Thoracic aorta (tissue), 2 donors: ENCODE data around the gene DOP1A. TPM values are rescaled to one million over a fixed set of nuclear protein-coding genes. Genes with fewer than 3 reads are reported as not detected.
A peak's percentile ranks its signal among the peaks of the same experiment; 100 is the strongest.

Experiments used
- ATAC-seq: fragments of 150-250 bp; one replicate; pipeline ENCODE4 v1.8.0; 2017; ENCODE audit warnings: low read depth; ENCODE audit not compliant: insufficient number of reproducible peaks, low FRiP score
- DNase-seq: peaks from one replicate; pipeline ENCODE4 v3.0.0-alpha.2; 2020; ENCODE audit warnings: low spot score
- H3K27ac ChIP-seq, 2 donors: fragments of 200-600 bp; sonication (generic); 1 replicate in 1 of 2; 2 replicates in 1 of 2; pipeline ENCODE4 v1.5.1; 2016; ENCODE audit warnings: mild to moderate bottlenecking in 2 of 2, moderate library complexity in 2 of 2
- H3K27me3 ChIP-seq: fragments of 200-600 bp; sonication (generic); replicated peaks from 2 replicates; pipeline ENCODE4 v1.6.0; 2016; ENCODE audit warnings: mild to moderate bottlenecking; ENCODE audit not compliant: insufficient read depth
- H3K36me3 ChIP-seq: fragments of 200-600 bp; sonication (generic); one replicate; pipeline ENCODE4 v1.5.1; 2016
- H3K4me1 ChIP-seq, 2 donors: fragments of 200-600 bp; sonication (generic); 1 replicate in 1 of 2; 2 replicates in 1 of 2; pipeline versions ENCODE4 v1.5.1 to v1.6.0; 2016; ENCODE audit warnings: low read depth in 2 of 2, mild to moderate bottlenecking in 1 of 2; ENCODE audit not compliant: control insufficient read depth in 1 of 2
- H3K4me3 ChIP-seq: fragments of 200-600 bp; sonication (generic); 2 replicates; pipeline ENCODE4 v1.5.1; 2016; ENCODE audit warnings: mild to moderate bottlenecking
- H3K9me3 ChIP-seq: fragments of 200-600 bp; sonication (generic); 2 replicates; pipeline ENCODE4 v1.5.1; 2016
- total RNA-seq, 2 donors: library from RNA; depleted of rRNA; stranded (reverse); fragments of >200 nt; gene quantifications; one replicate each; pipeline versions ENCODE4 v1.1.0 to v1.2.3, GENCODE V29; 2016
- TF ChIP-seq, protein P1 (sequence below): fragments of 200-600 bp; sonication (generic); IDR thresholded peaks from one replicate; pipeline ENCODE4 v1.5.1; 2019; ENCODE audit warnings: antibody characterized with exemption

DOP1A gene
- total RNA-seq, 2 donors from 2014 or later, result 37.9 to 39.4 TPM

DNA sequence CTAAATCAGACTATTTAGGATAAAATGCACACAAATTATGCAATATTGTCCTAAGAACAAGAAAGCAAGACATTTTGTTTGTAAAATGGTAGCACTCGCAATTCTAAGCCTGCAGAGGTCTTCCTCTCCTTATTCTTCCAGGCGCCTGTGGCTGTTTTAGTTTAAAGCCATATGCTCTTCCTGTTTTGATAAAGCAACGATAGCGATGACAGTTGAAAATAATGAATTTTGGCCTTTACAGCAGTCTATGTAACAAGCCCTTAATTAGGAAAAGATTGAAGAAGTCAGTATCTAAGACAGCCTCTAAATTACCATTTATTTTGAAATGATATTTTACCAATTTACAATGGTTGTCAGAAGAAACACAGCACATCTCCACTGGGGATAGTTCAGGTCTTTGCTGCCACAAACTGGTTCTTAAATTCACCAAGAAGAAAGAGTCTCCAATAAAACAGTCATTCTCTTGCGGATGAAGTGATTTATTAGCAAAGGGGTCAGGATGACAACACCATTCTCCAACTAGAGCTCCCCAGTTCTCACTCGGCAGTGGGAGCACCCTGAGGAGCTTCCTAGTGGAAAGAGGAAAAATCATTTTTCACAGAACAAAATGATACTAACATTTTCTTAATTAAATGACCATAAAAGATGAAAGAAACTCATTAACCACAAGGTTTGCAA is 23.2 kb upstream of the DOP1A start:
- DNase-seq (no peak), ATAC-seq (no peak)
- Histone ChIP-seq H3K4me3 (no peak overlapping the region), H3K4me1 (no peaks in the 10 kb centered on the region), H3K27me3 (no peaks in the 10 kb centered on the region), H3K9me3 (no peaks in the 10 kb centered on the region), H3K27ac (no peak overlapping the region), H3K36me3 (no peaks in the 10 kb centered on the region)
- TF ChIP-seq, protein P1, sequence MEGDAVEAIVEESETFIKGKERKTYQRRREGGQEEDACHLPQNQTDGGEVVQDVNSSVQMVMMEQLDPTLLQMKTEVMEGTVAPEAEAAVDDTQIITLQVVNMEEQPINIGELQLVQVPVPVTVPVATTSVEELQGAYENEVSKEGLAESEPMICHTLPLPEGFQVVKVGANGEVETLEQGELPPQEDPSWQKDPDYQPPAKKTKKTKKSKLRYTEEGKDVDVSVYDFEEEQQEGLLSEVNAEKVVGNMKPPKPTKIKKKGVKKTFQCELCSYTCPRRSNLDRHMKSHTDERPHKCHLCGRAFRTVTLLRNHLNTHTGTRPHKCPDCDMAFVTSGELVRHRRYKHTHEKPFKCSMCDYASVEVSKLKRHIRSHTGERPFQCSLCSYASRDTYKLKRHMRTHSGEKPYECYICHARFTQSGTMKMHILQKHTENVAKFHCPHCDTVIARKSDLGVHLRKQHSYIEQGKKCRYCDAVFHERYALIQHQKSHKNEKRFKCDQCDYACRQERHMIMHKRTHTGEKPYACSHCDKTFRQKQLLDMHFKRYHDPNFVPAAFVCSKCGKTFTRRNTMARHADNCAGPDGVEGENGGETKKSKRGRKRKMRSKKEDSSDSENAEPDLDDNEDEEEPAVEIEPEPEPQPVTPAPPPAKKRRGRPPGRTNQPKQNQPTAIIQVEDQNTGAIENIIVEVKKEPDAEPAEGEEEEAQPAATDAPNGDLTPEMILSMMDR, result no peak

DNA sequence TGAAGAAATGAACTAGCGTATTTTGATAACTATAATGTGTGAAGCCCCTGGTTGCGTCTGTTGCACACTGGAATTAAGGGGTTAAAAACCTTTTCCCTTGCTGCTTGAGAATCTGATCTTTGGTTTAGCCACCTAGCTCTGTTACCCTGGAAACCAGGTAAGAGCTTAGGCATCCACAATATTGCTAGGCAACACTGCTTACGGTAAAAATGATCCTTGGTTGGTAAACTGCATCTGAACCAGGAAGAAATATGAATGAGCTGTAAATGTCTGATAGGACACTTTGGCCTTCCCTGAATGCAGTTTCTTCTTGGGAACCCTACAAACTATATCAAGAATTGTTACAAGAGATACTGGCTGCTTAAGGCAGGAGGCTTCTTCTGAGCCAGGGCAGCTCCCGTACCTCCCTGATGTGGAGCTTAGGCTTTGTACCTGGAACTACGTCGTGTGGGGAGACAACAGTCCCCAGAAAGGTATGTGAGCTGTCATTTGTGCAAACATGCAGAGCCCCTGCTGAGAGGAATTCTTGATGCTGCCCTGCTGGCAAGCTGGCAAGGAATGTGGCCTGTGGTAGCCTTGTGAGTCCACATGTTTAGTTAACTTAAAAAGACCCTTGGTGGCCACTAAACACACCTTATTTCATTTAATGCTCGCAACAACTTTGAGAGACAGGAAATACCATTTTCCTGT is 20.3 kb upstream of the DOP1A start:
- Histone ChIP-seq H3K27me3 (no peaks in the 10 kb centered on the region), H3K4me1 (no peaks in the 10 kb centered on the region), H3K4me3 (no peak overlapping the region), H3K36me3 (no peaks in the 10 kb centered on the region), H3K27ac (no peak overlapping the region), H3K9me3 (no peaks in the 10 kb centered on the region)
- ATAC-seq (no peak), DNase-seq (no peak)
- TF ChIP-seq, protein P1, result no peak

DNA sequence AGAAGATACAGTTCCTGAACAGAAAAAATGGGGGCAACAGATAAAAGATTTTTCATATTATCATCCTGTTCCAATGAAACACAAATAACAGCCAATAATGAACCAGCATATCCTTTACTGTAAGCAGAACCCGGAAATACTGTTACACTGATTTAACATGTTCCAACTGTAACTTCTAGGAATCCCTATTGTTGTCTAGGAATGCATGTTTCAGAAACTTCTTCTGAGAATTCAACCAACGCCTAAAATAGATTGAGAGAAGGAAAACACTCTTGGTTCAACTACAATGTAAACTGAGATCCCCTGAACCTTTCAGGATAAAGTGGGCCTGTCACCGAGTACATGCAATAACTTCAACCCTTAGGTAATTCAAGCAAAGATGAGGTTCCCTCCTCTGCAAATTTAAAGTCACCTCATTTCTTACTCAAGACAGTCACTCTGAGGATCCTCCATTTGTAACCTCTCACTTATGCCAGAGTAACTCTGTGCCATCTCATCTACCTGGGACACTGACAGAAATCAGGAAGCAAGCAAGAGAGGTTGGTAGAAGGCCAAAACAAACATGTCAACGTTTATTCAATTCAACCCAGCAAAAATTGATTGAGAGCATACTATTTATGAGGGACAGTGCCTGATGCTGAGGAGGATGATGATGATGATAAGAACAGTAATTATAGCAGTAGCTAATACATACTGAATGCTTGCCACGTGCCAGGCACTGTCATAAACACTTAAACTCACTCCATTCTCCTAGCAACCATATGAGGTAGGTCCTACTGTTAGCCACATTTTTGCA is 15.9 kb upstream of the DOP1A start:
- Histone ChIP-seq H3K4me3 (no peak overlapping the region), H3K36me3 (no peaks in the 10 kb centered on the region), H3K4me1 (peaks cover 0 to 4% of the 10 kb centered on the region in 2 donors), H3K27me3 (no peaks in the 10 kb centered on the region), H3K27ac (no peak overlapping the region), H3K9me3 (no peaks in the 10 kb centered on the region)
- TF ChIP-seq, protein P1, result no peak
- no peak for ATAC-seq
- no peak for DNase-seq

DNA sequence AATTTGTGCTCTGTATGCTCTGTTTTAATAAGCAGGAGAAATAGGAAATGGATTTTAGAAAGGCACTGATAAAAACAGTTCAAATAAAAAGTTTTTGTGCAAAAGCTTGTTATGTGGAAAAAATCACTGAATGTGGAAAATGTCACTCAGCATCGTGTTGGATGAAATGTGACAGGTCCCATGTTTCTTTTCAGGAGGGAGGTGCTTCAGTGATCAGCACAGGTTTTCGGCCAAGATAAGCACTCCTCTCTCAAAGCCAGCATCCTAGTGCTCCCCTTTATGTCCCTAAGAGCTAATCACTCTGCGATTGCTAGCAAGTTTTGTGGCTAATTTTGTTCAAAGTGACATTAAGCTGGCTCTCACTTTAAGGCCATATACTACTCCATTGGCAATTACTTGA is 13.8 kb upstream of the DOP1A start:
- H3K9me3 ChIP-seq, result no peaks in the 10 kb centered on the region
- no peaks in the 10 kb centered on the region for H3K36me3 ChIP-seq
- H3K27me3 ChIP-seq, result no peaks in the 10 kb centered on the region
- no peak for ATAC-seq
- peaks cover 0 to 4% of the 10 kb centered on the region in 2 donors for H3K4me1 ChIP-seq
- DNase-seq, result no peak
- no peak overlapping the region for H3K4me3 ChIP-seq
- TF ChIP-seq, protein P1, result no peak
- H3K27ac ChIP-seq, result no peak overlapping the region

DNA sequence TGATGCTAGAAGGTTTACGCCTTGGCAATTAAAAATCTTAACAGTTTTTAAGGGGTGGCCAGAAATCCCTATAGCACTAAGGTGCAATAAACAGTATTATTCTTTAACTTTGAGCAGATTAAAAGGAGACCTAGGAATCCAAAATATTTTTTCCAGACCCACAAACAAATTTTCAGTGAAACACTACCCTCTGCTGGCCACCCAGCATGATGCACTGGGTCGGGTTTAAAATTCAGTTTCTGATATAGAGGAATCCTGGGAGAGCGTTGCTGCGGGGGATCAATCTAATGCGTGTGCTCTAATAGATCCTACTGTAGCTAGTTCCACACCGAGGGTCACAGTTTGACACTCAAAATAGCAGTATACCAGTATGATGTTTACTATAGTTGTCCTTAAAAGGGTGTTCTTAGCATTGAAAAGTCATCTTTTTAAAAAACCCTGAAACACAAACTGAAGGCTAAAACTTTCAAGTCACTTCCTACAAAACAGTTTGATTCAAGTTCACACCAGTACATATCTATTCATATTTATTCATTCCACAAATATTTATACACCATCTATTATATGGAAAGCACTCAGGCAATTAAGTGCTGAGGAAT is 12.0 kb upstream of the DOP1A start:
- ATAC-seq (no peak), DNase-seq (no peak)
- TF ChIP-seq, protein P1, result peak; percentile 83
- Histone ChIP-seq H3K4me1 (peaks cover 0 to 4% of the 10 kb centered on the region in 2 donors), H3K27ac (no peak overlapping the region), H3K9me3 (no peaks in the 10 kb centered on the region), H3K27me3 (no peaks in the 10 kb centered on the region), H3K4me3 (peak overlapping the region; percentile 3), H3K36me3 (no peaks in the 10 kb centered on the region)
